Liver (tissue), 9 donors: ENCODE measurements around the gene PPP1R9A. TPM values are rescaled to one million over a fixed set of nuclear protein-coding genes. Genes with fewer than 3 reads are reported as not detected.

Experiments used
- DNase-seq: peaks from one replicate; pipeline ENCODE4 v3.0.0-alpha.2; 2017; ENCODE audit warnings: low spot score
- H3K27ac ChIP-seq, 2 donors: one replicate each; pipeline ENCODE4 v1.7.0; 2013; ENCODE audit warnings: inconsistent platforms in 2 of 2, low read length in 2 of 2, control low read depth in 1 of 2, low read depth in 1 of 2, mild to moderate bottlenecking in 1 of 2
- H3K27me3 ChIP-seq, 4 donors: one replicate each; pipeline versions ENCODE4 v1.6.1 to v1.7.0; 2013; ENCODE audit warnings: low read length in 3 of 4, inconsistent platforms in 1 of 4, mild to moderate bottlenecking in 1 of 4, moderate library complexity in 1 of 4; ENCODE audit not compliant: control insufficient read depth in 4 of 4, insufficient read depth in 4 of 4
- H3K36me3 ChIP-seq, 4 donors: one replicate each; pipeline versions ENCODE4 v1.6.1 to v1.7.0; 2013; ENCODE audit warnings: low read length in 3 of 4, mild to moderate bottlenecking in 3 of 4, low read depth in 1 of 4, moderate library complexity in 1 of 4; ENCODE audit not compliant: control insufficient read depth in 4 of 4, insufficient read depth in 3 of 4
- H3K4me1 ChIP-seq, 4 donors: one replicate each; pipeline versions ENCODE4 v1.6.1 to v1.7.0; 2013; ENCODE audit warnings: low read length in 3 of 4, mild to moderate bottlenecking in 3 of 4, moderate library complexity in 1 of 4; ENCODE audit not compliant: control insufficient read depth in 4 of 4, insufficient read depth in 4 of 4
- H3K4me3 ChIP-seq, 3 donors: one replicate each; pipeline versions ENCODE4 v1.6.1 to v1.7.0; 2013; ENCODE audit warnings: low read length in 3 of 3, control low read depth in 1 of 3, low read depth in 1 of 3, mild to moderate bottlenecking in 1 of 3
- H3K9ac ChIP-seq, 2 donors: one replicate each; pipeline ENCODE4 v1.7.0; 2013; ENCODE audit warnings: low read length in 2 of 2, mild to moderate bottlenecking in 2 of 2, moderate library complexity in 2 of 2, control low read depth in 1 of 2, low read depth in 1 of 2
- H3K9me3 ChIP-seq, 4 donors: one replicate each; pipeline versions ENCODE4 v1.6.1 to v1.7.0; 2013; ENCODE audit warnings: low read length in 3 of 4; ENCODE audit not compliant: control insufficient read depth in 4 of 4
- ATF3 ChIP-seq: IDR thresholded peaks from 2 replicates; pipeline ENCODE4 v1.6.1; 2016; ENCODE audit warnings: antibody characterized with exemption
- CTCF ChIP-seq: fragments of 150-350 bp; IDR thresholded peaks from 2 replicates; pipeline ENCODE4 v1.5.1; 2017; ENCODE audit warnings: improper control_type of control experiment, low read depth, low read length; ENCODE audit not compliant: missing input control
- EGR1 ChIP-seq, 2 donors: IDR thresholded peaks; 2 replicates each; pipeline ENCODE4 v1.6.1; 2016 to 2018; ENCODE audit warnings: antibody characterized with exemption in 2 of 2, low read depth in 2 of 2
- FOXA1 ChIP-seq: IDR thresholded peaks from 2 replicates; pipeline ENCODE4 v1.6.1; 2016; ENCODE audit warnings: antibody characterized with exemption
- FOXA2 ChIP-seq: IDR thresholded peaks from 2 replicates; pipeline ENCODE4 v1.6.1; 2016; ENCODE audit warnings: antibody characterized with exemption
- GABPA ChIP-seq, 2 donors: IDR thresholded peaks in 1 of 2; conservative IDR thresholded peaks in 1 of 2; 2 replicates each; pipeline ENCODE4 v1.6.1; 2016; ENCODE audit warnings: antibody characterized with exemption in 2 of 2, mild to moderate bottlenecking in 1 of 2, moderate library complexity in 1 of 2
- HNF4A ChIP-seq, 2 donors: conservative IDR thresholded peaks; 2 replicates each; pipeline ENCODE4 v1.6.1; 2016; ENCODE audit warnings: antibody characterized with exemption in 2 of 2, mild to moderate bottlenecking in 2 of 2
- HNF4G ChIP-seq: IDR thresholded peaks from 2 replicates; pipeline ENCODE4 v1.6.1; 2016; ENCODE audit warnings: antibody characterized with exemption
- JUND ChIP-seq, 2 donors: IDR thresholded peaks; 2 replicates each; pipeline ENCODE4 v1.6.1; 2016; ENCODE audit warnings: antibody characterized with exemption in 2 of 2
- MAX ChIP-seq: IDR thresholded peaks from 2 replicates; pipeline ENCODE4 v1.6.1; 2016; ENCODE audit warnings: antibody characterized with exemption
- NR2F2 ChIP-seq: IDR thresholded peaks from 2 replicates; pipeline ENCODE4 v1.6.1; 2016; ENCODE audit warnings: antibody characterized with exemption
- RXRA ChIP-seq, 2 donors: IDR thresholded peaks; 2 replicates each; pipeline ENCODE4 v1.6.1; 2017 to 2018; ENCODE audit warnings: antibody characterized with exemption in 2 of 2, mild to moderate bottlenecking in 1 of 2
- SP1 ChIP-seq: IDR thresholded peaks from 2 replicates; pipeline ENCODE4 v1.6.1; 2018; ENCODE audit warnings: antibody characterized with exemption, mild to moderate bottlenecking
- TAF1 ChIP-seq: conservative IDR thresholded peaks from 2 replicates; pipeline ENCODE4 v1.6.1; 2016; ENCODE audit warnings: antibody characterized with exemption, mild to moderate bottlenecking
- YY1 ChIP-seq: IDR thresholded peaks from 2 replicates; pipeline ENCODE4 v1.6.1; 2016; ENCODE audit warnings: antibody characterized with exemption, mild to moderate bottlenecking
- WGBS: extraction: QIAGEN DNeasy Blood & Tissue Kit; methylation state at CpG from one replicate; pipeline ENCODE4 v1.1.7; 2013; 5-methylcytosine and 5-hydroxymethylcytosine counted together
- polyA plus RNA-seq, 2 donors: library from polyadenylated mRNA; stranded (reverse) in 1 of 2; unstranded in 1 of 2; fragments of 200-250 nt in 1 of 2; fragments of >200 nt in 1 of 2; fragmentation: Nextera tagmentation in 1 of 2; extraction: Ambion mirVana in 1 of 2; gene quantifications; one replicate each; pipeline versions ENCODE4 v1.2.1 to v1.2.3, GENCODE V29; 2013 to 2015
- total RNA-seq, 2 donors: library from RNA; depleted of rRNA; stranded (reverse); fragments of >200 nt; gene quantifications; one replicate each; pipeline ENCODE4 v1.2.3, GENCODE V29; 2014
- TF ChIP-seq, protein P1 (sequence below): IDR thresholded peaks from 2 replicates; pipeline ENCODE4 v1.6.1; 2016; ENCODE audit warnings: antibody characterized with exemption
- donor health status: healthy.
- donor health status: healthy.
- donor health status: healthy.
- donor health status: healthy.
- donor health status: healthy.

The PPP1R9A gene
- total and polyA plus RNA-seq, 4 donors: 0.17 to 5.4 (median 2.7) TPM

- Histone ChIP-seq H3K36me3 (no peaks in the 10 kb centered on the region), H3K9me3 (no peaks in the 10 kb centered on the region), H3K4me3 (no peak overlapping the region), H3K4me1 (no peaks in the 10 kb centered on the region), H3K9ac (no peak overlapping the region), H3K27me3 (no peaks in the 10 kb centered on the region), H3K27ac (no peak overlapping the region)
- TF ChIP-seq NR2F2: no peak
- TF ChIP-seq JUND (IDR thresholded peaks at IDR 0.05): no peak
- no peak for TF ChIP-seq MAX
- TF ChIP-seq FOXA2: no peak
- TF ChIP-seq EGR1 (IDR thresholded peaks at IDR 0.05; ENCODE audit: low read depth in 2 of 2): no peak
- no peak for TF ChIP-seq YY1
- no peak for TF ChIP-seq TAF1
- no peak for TF ChIP-seq GABPA (IDR thresholded peaks at IDR 0.05 in 1 of 2, conservative IDR thresholded peaks at IDR 0.05 in 1 of 2)
- no peak for TF ChIP-seq ATF3
- TF ChIP-seq, protein P1, sequence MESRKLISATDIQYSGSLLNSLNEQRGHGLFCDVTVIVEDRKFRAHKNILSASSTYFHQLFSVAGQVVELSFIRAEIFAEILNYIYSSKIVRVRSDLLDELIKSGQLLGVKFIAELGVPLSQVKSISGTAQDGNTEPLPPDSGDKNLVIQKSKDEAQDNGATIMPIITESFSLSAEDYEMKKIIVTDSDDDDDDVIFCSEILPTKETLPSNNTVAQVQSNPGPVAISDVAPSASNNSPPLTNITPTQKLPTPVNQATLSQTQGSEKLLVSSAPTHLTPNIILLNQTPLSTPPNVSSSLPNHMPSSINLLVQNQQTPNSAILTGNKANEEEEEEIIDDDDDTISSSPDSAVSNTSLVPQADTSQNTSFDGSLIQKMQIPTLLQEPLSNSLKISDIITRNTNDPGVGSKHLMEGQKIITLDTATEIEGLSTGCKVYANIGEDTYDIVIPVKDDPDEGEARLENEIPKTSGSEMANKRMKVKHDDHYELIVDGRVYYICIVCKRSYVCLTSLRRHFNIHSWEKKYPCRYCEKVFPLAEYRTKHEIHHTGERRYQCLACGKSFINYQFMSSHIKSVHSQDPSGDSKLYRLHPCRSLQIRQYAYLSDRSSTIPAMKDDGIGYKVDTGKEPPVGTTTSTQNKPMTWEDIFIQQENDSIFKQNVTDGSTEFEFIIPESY: no peak
- TF ChIP-seq CTCF: no peak
- TF ChIP-seq SP1: no peak
- TF ChIP-seq HNF4G: no peak
- no peak for TF ChIP-seq HNF4A (conservative IDR thresholded peaks at IDR 0.05)
- no peak for TF ChIP-seq FOXA1
- no peak for DNase-seq
These were observed 354.6 kb downstream of the PPP1R9A start for GRCh38 chr7:95261895-95262415.

GRCh38 chr7:95262875-95263274 is 355.5 kb downstream of the PPP1R9A start:
- Histone ChIP-seq H3K9me3 (no peaks in the 10 kb centered on the region), H3K4me3 (no peak overlapping the region), H3K9ac (no peak overlapping the region), H3K4me1 (no peaks in the 10 kb centered on the region), H3K27me3 (no peaks in the 10 kb centered on the region), H3K36me3 (no peaks in the 10 kb centered on the region), H3K27ac (no peak overlapping the region)
- TF ChIP-seq ATF3: no peak
- TF ChIP-seq JUND (IDR thresholded peaks at IDR 0.05): no peak
- no peak for TF ChIP-seq TAF1
- no peak for TF ChIP-seq RXRA (IDR thresholded peaks at IDR 0.05)
- no peak for TF ChIP-seq MAX
- TF ChIP-seq GABPA (IDR thresholded peaks at IDR 0.05 in 1 of 2, conservative IDR thresholded peaks at IDR 0.05 in 1 of 2): no peak
- no peak for TF ChIP-seq FOXA1
- TF ChIP-seq FOXA2: no peak
- TF ChIP-seq YY1: no peak
- TF ChIP-seq CTCF: no peak
- TF ChIP-seq, protein P1: no peak
- DNase-seq: no peak
- WGBS: 98% methylated on average over 2 of the region's 2 CpGs
